ENCODE results near the gene SPEF2.
A peak's percentile ranks its signal among the peaks of the same experiment; 100 is the strongest.

DNA sequence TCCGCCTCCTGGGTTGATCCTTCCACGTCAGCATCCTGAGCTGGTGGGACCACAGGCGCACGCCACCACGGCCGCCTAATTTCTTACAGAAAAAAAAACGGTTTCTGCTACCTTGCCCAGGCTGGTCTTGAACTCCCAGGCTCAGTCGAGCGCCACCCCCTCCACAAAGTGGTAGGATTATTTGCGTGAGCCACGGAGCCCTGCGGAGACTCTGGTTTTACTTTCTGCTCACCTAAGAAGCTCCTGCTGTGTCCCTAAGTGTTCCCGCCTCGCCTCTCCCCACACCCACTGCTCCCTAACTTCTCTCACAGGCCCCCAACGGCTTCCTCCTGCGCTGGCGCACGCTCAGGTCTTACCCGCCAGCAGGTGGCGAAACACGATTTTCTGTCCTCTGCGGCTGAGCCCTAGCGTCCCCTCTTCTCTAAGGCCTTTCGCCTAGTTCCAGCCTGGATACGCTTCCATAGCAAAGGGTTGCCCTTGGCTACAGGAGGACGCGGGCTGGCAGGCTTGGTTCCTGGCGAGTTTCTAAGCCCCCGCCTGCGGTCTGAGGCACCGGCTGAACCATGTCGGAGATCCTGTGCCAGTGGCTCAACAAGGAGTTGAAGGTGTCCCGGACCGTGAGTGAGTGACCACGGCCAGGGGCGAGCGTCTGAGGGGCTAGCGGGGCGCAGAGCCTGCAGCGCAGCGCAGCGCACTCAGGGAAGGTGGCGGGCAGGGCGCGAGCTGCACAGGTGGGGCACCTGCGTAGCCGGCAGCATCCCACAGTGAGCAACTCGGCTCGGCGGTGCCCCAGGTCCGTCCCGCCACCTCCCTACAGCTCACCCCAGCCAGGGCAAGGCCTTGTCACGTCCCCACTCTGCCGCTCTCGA, at the start of gene SPEF2:
- TF ChIP-seq EZH2 (IDR thresholded peaks at IDR 0.05; ENCODE audit: borderline replicate concordance, low read length) (no peak), CTCF (IDR thresholded peaks at IDR 0.05; ENCODE audit: low read length) (0 out of 2 replicates have a peak, but pooled peaks have one; percentile 13)
